GM12878 (cell line): ENCODE measurements around the gene NECTIN2. TPM values are rescaled to one million over a fixed set of nuclear protein-coding genes. Genes with fewer than 3 reads are reported as not detected.

Experiments used
- ATAC-seq: fragments of 200-7000 bp; cut with Tn5 transposase; 3 replicates; pipeline ENCODE4 v1.9.1; 2020; ENCODE audit warnings: mild to moderate bottlenecking, moderate library complexity
- BruUV-seq: library from RNA; stranded (reverse); fragments of 400-500 nt; replicated peaks from 2 replicates; lab custom pipeline; 2021; lab: Mats Ljungman, UMichigan
- CTCF ChIA-PET: fragments of 300-600 bp; sonication (Branson Sonifier 250); formaldehyde crosslinking; extraction: SDS; loops from one replicate; lab custom pipeline; 2021; ENCODE audit warnings: inconsistent platforms; lab: Yijun Ruan, JAX
- POLR2A ChIA-PET: fragments of 350-600 bp; formaldehyde crosslinking; extraction: SDS; loops from one replicate; lab custom pipeline; 2021; ENCODE audit warnings: inconsistent platforms; lab: Charles Lee
- RAD21 ChIA-PET: fragments of 300-600 bp; sonication (Branson Sonifier 250); formaldehyde crosslinking; loops from one replicate; lab custom pipeline; 2023; ENCODE audit warnings: antibody characterized with exemption; ENCODE audit not compliant: unreplicated experiment; lab: Charles Lee
- SMC1A ChIA-PET: fragments of 300-600 bp; sonication (Branson Sonifier 250); formaldehyde crosslinking; loops from one replicate; lab custom pipeline; 2023; ENCODE audit not compliant: unreplicated experiment, uncharacterized antibody; lab: Charles Lee
- DNase-seq: peaks from one replicate; pipeline ENCODE4 v3.0.0-alpha.2; 2011; ENCODE audit warnings: low read depth, low spot score
- FAIRE-seq: peaks from 3 replicates; lab custom pipeline; 2011; peaks lifted over from hg19 to GRCh38; lab: Jason Lieb, UNC
- H2AFZ ChIP-seq: 2 replicates; pipeline ENCODE4 v1.6.0; 2011; ENCODE audit warnings: low read depth, low read length, control low read depth; ENCODE audit not compliant: control insufficient read depth
- H3K27ac ChIP-seq: 2 replicates; pipeline ENCODE4 v1.5.1; 2011; ENCODE audit warnings: control low read depth; ENCODE audit not compliant: control insufficient read depth, insufficient read depth
- H3K27me3 ChIP-seq, 2 experiments: replicated peaks in 1 of 2; 2 replicates each; pipeline versions ENCODE4 v1.6.0 to v1.6.1; 2011; ENCODE audit warnings: low read length in 1 of 2; ENCODE audit not compliant: control insufficient read depth in 2 of 2, insufficient read depth in 2 of 2
- H3K36me3 ChIP-seq, 2 experiments: 2 replicates each; pipeline ENCODE4 v1.5.1; 2011; ENCODE audit warnings: low read length in 1 of 2; ENCODE audit not compliant: control insufficient read depth in 2 of 2, insufficient read depth in 2 of 2
- H3K4me1 ChIP-seq: 2 replicates; pipeline ENCODE4 v1.6.1; 2011; ENCODE audit warnings: mild to moderate bottlenecking, low read length, moderate library complexity, mixed read lengths; ENCODE audit not compliant: control insufficient read depth, insufficient read depth
- H3K4me2 ChIP-seq: 2 replicates; pipeline ENCODE4 v1.6.0; 2011; ENCODE audit warnings: control low read depth; ENCODE audit not compliant: control insufficient read depth, insufficient read depth
- H3K4me3 ChIP-seq: fragments of 200-600 bp; sonication (generic); 2 replicates; pipeline ENCODE4 v1.5.1; 2016
- H3K79me2 ChIP-seq: 2 replicates; pipeline ENCODE4 v1.6.0; 2011; ENCODE audit warnings: low read length; ENCODE audit not compliant: control insufficient read depth, insufficient read depth
- H3K9ac ChIP-seq: 2 replicates; pipeline ENCODE4 v1.8.0; 2011; ENCODE audit warnings: low read length, control low read depth, mixed read lengths; ENCODE audit not compliant: control insufficient read depth, insufficient read depth
- H3K9me3 ChIP-seq: replicated peaks from 3 replicates; pipeline ENCODE4 v1.5.1; 2011; ENCODE audit warnings: mild to moderate bottlenecking, low read length; ENCODE audit not compliant: control insufficient read depth, insufficient read depth
- H4K20me1 ChIP-seq: 2 replicates; pipeline ENCODE4 v1.6.0; 2011; ENCODE audit not compliant: control insufficient read depth, insufficient read depth
- ATF7 ChIP-seq: fragments of 450-650 bp; IDR thresholded peaks from 2 replicates; pipeline ENCODE4 v1.6.1; 2016; ENCODE audit warnings: low read depth, mild to moderate bottlenecking
- CEBPB ChIP-seq, 2 experiments: fragments of 150-350 bp in 1 of 2; IDR thresholded peaks; 2 replicates each; pipeline ENCODE4 v1.6.1; 2012 to 2014; ENCODE audit warnings: low read depth in 2 of 2, low read length in 2 of 2, borderline replicate concordance in 1 of 2, inconsistent platforms in 1 of 2
- CHD2 ChIP-seq: IDR thresholded peaks from 2 replicates; pipeline ENCODE4 v1.6.1; 2011; ENCODE audit warnings: low read depth, low read length, improper control_type of control experiment, borderline replicate concordance
- CREM ChIP-seq: IDR thresholded peaks from 2 replicates; pipeline ENCODE4 v1.6.1; 2014; ENCODE audit warnings: antibody characterized with exemption, low read depth
- HDAC6 ChIP-seq: fragments of 200-600 bp; sonication (generic); IDR thresholded peaks from one replicate; pipeline ENCODE4 v1.8.0; 2017; ENCODE audit warnings: antibody characterized with exemption; ENCODE audit not compliant: unreplicated experiment
- LARP7 ChIP-seq: fragments of 450-650 bp; IDR thresholded peaks from 2 replicates; pipeline ENCODE4 v1.6.1; 2017; ENCODE audit warnings: mild to moderate bottlenecking
- MAX ChIP-seq: IDR thresholded peaks from 2 replicates; pipeline ENCODE4 v1.6.1; 2012; ENCODE audit warnings: low read depth, low read length, improper control_type of control experiment
- NR2C1 ChIP-seq: fragments of 450-650 bp; IDR thresholded peaks from 2 replicates; pipeline ENCODE4 v1.6.1; 2017; ENCODE audit warnings: antibody characterized with exemption, mild to moderate bottlenecking, moderate library complexity
- PKNOX1 ChIP-seq: fragments of 450-650 bp; IDR thresholded peaks from 2 replicates; pipeline ENCODE4 v1.6.1; 2016; ENCODE audit warnings: mild to moderate bottlenecking
- PML ChIP-seq: IDR thresholded peaks from 2 replicates; pipeline ENCODE4 v1.6.1; 2012; ENCODE audit warnings: low read length, inconsistent platforms
- RB1 ChIP-seq: fragments of 450-650 bp; formaldehyde crosslinking; IDR thresholded peaks from 2 replicates; pipeline ENCODE4 v1.6.1; 2017; ENCODE audit warnings: mild to moderate bottlenecking, borderline replicate concordance
- REST ChIP-seq: IDR thresholded peaks from 2 replicates; pipeline ENCODE4 v1.6.1; 2012; ENCODE audit warnings: mild to moderate bottlenecking, low read depth, low read length
- RUNX3 ChIP-seq: IDR thresholded peaks from 2 replicates; pipeline ENCODE4 v1.6.1; 2012; ENCODE audit warnings: low read length, inconsistent platforms
- SMC3 ChIP-seq: IDR thresholded peaks from 2 replicates; pipeline ENCODE4 v1.6.1; 2011; ENCODE audit warnings: low read length, improper control_type of control experiment, borderline replicate concordance
- SUZ12 ChIP-seq: fragments of 200-600 bp; sonication (generic); IDR thresholded peaks from one replicate; pipeline ENCODE4 v1.6.1; 2018; ENCODE audit warnings: antibody characterized with exemption, mild to moderate bottlenecking; ENCODE audit not compliant: unreplicated experiment
- TBL1XR1 ChIP-seq: IDR thresholded peaks from 2 replicates; pipeline ENCODE4 v1.6.1; 2012; ENCODE audit warnings: low read depth, low read length, improper control_type of control experiment
- ZBTB11 ChIP-seq: fragments of 450-650 bp; formaldehyde crosslinking; IDR thresholded peaks from 2 replicates; pipeline ENCODE4 v1.5.0; 2022; ENCODE audit warnings: mild to moderate bottlenecking, missing genetic modification characterization
- ZNF384 ChIP-seq: IDR thresholded peaks from 2 replicates; pipeline ENCODE4 v1.6.1; 2012; ENCODE audit warnings: low read depth, mild to moderate bottlenecking, low read length, improper control_type of control experiment, borderline replicate concordance
- WGBS: methylation state at CpG from one replicate; pipeline ENCODE4 v1.1.6; 2016; ENCODE audit warnings: low lambda C conversion rate; ENCODE audit not compliant: insufficient replicate concordance, insufficient coverage; ENCODE audit errors: missing lambda C conversion rate; 5-methylcytosine and 5-hydroxymethylcytosine counted together
- in situ Hi-C: fragments of 300-500 bp; cut with MboI; formaldehyde crosslinking; loops from 9 replicates; pipeline ENCODE4 v1.14.3; 2018; ENCODE audit warnings: mixed read lengths
- intact Hi-C: fragments of 100-400 bp; cut with micrococcal nuclease; formaldehyde crosslinking; loops from one replicate; pipeline ENCODE4 v1.14.2; 2022; ENCODE audit not compliant: unreplicated experiment
- polyA plus RNA-seq, 11 experiments: library from polyadenylated mRNA; depleted of rRNA in 4 of 11; unstranded in 6 of 11; stranded (reverse) in 5 of 11; fragments of >200 nt; fragmentation: Nextera tagmentation in 4 of 11; fragmentation: Illumina TruSeq in 1 of 11; extraction: Ambion mirVana in 4 of 11; extraction: Trizol in 1 of 11; gene quantifications; 1 replicate in 1 of 11; 2 replicates in 10 of 11; pipeline versions ENCODE4 v1.2.1 to v1.2.3, GENCODE V29; 2011 to 2016; ENCODE audit warnings: inconsistent platforms in 2 of 11, missing spikeins in 2 of 11, low read depth in 1 of 11
- total RNA-seq, 4 experiments: library from RNA; depleted of rRNA in 3 of 4; stranded (reverse); fragments of >200 nt in 3 of 4; fragmentation: Illumina TruSeq in 1 of 4; extraction: Trizol in 1 of 4; gene quantifications; 2 replicates each; pipeline versions ENCODE4 v1.2.1 to v1.2.3, GENCODE V29; 2013 to 2021

The NECTIN2 gene
- total and polyA plus RNA-seq, 10 of the 15 experiments (the other 5 are each of a cell fraction or from before 2014, with no cell fraction given) = 0.05 to 0.36 (median 0.26) TPM; not detected in 5

- Histone ChIP-seq H3K36me3 (no peaks in the 10 kb centered on the region), H3K4me3 (no peak overlapping the region), H3K4me2 (no peak overlapping the region), H3K79me2 (no peaks in the 10 kb centered on the region), H3K27me3 (no peaks in the 10 kb centered on the region), H3K9me3 (no peaks in the 10 kb centered on the region), H2AFZ (no peak overlapping the region), H3K4me1 (no peaks in the 10 kb centered on the region), H3K9ac (no peak overlapping the region), H3K27ac (no peak overlapping the region), H4K20me1 (no peaks in the 10 kb centered on the region)
- FAIRE-seq = no peak
- no peak for ATAC-seq
- ChIA-PET POLR2A (interaction anchor here (0.7 kb wide), 1 partner anchor 34 kb away, joined by 3 read pairs; no protein-coding TSS in a partner anchor), SMC1A (no interaction called here), CTCF (interaction anchor here (0.7 kb wide), 2 partner anchors 17 to 151 kb away, joined by 3 read pairs; no protein-coding TSS in a partner anchor), RAD21 (no interaction called here)
- no TSS peak for BruUV-seq
- in situ Hi-C loops (no loop called here), intact Hi-C loops (no loop called here)
- DNase-seq = no peak
- 0% methylated on average over 2 of the region's 2 CpGs for WGBS
- no peak for TF ChIP-seq PKNOX1
- no peak for TF ChIP-seq SUZ12
- no peak for TF ChIP-seq ZNF384
- TF ChIP-seq TBL1XR1 = no peak
- TF ChIP-seq LARP7 = no peak
- no peak for TF ChIP-seq ATF7
- no peak for TF ChIP-seq RUNX3
- TF ChIP-seq HDAC6 = no peak
- TF ChIP-seq CREM = no peak
- TF ChIP-seq NR2C1 = no peak
- no peak for TF ChIP-seq SMC3
- TF ChIP-seq CHD2 = no peak
- no peak for TF ChIP-seq ZBTB11 (CRISPR knock-in tag)
- TF ChIP-seq CEBPB (IDR thresholded peaks at IDR 0.05; ENCODE audit: borderline replicate concordance in 1 of 2, low read depth in 2 of 2, low read length in 2 of 2) = no peak
- no peak for TF ChIP-seq PML
- no peak for TF ChIP-seq RB1
- no peak for TF ChIP-seq REST
- TF ChIP-seq MAX = no peak
These were observed 17.9 kb downstream of the NECTIN2 start for GRCh38 chr19:44863990-44864389.
